ENCODE data around the gene LDLRAD4.

LDLRAD4 gene

DNA sequence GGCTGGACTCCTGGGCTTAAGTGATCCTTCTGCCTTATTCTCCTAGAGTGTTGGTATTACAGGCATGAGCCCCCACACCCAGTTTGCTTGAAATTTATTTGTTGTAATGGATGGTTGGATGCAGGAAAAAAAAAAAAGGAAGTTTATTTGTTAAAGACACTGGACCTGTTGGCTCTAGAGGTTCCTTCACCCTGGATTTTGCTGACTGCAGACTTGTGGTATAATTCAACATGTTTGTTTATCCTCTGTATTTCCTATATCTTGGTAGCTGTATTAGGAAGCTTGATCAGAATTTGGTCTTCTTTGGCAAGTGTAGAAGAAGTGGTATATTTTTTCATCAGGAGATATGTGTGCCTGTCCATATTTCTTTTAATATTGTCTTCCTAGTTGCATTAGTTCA lies 138.7 kb downstream of the LDLRAD4 start:
- DNase-seq = no peak

GRCh38 chr18:13359210-13359609 lies 140.7 kb downstream of the LDLRAD4 start:
- no peak for DNase-seq

GRCh38 chr18:13361431-13361830 lies 142.9 kb downstream of the LDLRAD4 start:
- no peak for DNase-seq

DNA sequence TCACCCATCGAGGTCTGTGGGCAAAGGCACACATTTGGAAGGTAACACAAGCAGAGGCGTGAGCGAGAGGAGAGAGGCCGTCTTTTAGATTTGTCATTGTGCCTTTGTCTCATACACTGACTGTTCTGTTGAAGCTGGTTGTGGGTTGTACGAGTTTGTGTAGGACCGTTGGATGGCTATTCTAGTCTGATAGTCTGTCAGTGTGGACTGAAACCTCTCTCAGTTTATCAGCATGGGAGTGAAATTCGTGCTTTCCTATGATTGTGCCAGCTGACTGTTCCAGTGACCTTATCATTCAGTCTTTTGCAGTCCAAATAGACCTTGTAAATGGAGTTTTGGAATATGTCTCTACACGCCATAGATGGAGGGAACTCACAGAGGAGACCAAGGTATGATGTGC lies 143.5 kb downstream of the LDLRAD4 start:
- DNase-seq = no peak

- no peak for DNase-seq
Observed at GRCh38 chr18:13362607-13363006, 144.0 kb downstream of the LDLRAD4 start.

GRCh38 chr18:13363359-13363758 lies 144.8 kb downstream of the LDLRAD4 start:
- DNase-seq = no peak

GRCh38 chr18:13364721-13365205 lies 146.2 kb downstream of the LDLRAD4 start:
- DNase-seq = no peak

GRCh38 chr18:13366131-13366530 lies 147.6 kb downstream of the LDLRAD4 start:
- DNase-seq = no peak

- no peak for DNase-seq
Observed at GRCh38 chr18:13366541-13366940, 148.0 kb downstream of the LDLRAD4 start.

DNA sequence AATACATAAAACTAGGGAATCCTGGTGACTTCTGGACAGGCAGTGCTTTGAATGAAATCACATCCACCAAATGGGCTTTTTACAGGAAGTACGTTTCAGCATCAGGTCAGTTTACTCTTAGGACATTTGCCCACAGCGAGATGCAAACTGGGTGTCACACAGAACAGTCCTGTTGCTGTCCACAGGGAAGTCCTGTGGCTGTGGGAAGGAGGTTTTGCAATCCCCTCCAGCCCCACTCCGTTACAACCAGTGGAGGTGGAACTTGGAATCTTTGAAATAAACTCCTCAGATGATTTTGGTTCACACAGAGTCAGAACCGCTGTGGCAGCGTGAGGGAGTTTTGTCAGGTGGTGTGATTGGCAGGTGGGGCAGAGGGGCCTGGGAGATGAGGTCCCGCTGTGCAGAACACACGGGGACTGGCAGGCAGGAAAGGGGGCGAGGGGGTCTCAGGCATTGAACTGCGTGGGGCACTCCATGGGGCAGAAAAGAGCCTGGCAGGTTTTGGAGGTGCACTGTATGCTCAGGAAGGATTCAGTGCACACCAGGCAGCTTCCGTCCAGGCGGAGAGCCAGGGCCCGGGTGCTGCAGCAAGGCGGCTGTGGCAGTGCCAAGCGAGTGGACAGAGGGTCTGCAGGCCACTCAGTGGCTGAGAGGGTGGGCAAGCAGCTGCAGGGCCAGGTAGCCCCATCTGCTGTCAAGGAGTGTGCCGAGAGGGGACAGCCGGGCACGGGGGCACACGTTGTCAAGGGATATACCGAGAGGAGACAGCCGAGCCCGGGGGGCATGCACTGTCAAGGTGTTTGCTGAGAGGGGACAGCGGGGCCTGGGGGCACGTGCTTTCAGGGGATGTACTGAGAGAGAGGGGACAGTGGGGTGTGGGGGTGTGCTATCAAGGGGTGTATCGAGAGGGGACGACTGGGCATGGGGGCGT lies 148.7 kb downstream of the LDLRAD4 start:
- DNase-seq = no peak

DNA sequence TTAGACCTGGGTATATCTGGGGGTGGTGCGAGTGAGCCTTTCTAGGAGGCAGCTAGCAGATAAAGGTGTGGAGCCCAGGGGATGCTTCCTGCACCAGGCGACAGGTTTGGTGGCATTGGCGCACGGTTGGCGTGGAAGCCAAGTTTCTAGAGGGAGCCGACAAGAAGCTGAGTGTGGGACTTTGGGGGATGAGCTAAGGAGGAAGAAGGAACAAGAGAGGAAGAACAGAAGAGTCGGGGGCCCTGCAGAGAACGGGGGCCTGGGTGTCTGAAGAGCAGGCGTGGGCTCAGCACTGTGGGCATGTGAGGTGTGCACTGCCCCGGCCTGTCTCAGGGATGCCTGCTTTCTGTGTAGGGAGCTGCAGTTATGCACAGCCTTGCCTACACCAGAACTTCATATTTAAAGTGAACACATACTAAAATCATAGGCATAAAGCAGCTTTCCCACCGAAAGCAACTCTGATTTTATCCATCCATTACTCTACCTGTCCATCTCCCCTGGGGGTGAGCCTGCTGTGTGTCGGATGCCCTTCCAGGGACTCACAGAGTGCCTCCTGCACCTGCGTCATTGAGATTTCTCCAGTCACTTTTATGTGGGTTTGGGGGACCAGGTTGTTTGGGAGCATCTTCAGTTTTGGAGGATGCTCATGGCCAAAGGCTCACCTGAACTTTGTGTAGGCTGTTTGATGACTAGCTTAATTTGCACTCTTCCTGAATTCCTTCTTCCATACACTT lies 149.7 kb downstream of the LDLRAD4 start:
- DNase-seq = no peak

DNA sequence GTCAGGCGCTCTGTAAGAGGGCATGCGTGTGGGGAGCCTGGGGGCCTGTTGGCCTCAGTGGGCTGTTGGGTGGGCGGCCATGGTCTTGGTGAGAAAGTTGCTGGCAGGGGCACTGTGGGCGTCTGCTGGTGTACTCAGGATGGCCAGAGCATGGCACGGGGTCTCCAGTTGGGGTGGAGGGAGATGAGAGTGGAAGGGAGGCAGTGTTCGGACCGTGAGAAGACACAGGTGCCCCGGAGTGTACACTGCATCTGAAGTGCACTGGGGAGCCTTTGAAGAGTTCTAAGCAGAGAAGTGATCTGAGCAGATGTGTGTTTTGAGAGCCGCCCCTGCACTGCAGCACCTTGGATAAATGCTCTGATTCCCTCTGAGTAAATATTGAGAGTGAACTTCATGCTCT lies 150.8 kb downstream of the LDLRAD4 start:
- DNase-seq = no peak

DNA sequence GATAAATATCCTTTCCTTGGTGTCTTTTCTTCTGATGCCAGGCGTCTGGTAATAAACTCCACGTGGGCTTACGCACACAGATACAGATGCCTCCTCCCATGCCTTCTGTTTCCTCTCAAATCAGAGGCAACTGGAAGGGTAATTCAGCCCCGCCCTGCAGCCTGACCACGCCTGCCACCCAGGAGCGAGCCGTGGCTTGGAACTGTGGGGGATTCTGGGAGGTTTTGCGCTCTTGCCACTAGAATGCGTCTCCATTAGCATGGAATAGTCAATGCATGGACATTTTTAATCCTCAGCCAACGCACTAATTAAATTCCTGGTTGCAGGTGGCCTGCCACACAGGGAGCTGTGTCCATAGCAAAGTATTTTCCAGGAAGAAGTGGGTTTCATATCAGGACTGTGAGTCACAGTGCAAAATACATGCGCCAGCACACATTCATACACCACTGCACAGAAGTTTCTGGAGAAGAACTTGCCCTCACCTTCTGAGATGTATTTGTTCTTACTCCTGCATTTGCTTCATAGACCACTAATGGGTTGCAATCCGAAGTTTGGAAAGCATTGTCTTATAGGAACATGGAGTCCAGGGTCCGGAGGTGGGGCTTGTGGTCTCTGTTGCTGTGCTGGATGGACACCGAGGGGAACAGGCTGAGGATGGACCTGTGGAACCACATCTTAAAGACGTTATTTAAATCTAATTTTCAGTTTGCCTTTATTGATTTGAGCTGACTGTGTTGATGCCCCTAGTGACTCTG lies 151.4 kb downstream of the LDLRAD4 start:
- DNase-seq = no peak

DNA sequence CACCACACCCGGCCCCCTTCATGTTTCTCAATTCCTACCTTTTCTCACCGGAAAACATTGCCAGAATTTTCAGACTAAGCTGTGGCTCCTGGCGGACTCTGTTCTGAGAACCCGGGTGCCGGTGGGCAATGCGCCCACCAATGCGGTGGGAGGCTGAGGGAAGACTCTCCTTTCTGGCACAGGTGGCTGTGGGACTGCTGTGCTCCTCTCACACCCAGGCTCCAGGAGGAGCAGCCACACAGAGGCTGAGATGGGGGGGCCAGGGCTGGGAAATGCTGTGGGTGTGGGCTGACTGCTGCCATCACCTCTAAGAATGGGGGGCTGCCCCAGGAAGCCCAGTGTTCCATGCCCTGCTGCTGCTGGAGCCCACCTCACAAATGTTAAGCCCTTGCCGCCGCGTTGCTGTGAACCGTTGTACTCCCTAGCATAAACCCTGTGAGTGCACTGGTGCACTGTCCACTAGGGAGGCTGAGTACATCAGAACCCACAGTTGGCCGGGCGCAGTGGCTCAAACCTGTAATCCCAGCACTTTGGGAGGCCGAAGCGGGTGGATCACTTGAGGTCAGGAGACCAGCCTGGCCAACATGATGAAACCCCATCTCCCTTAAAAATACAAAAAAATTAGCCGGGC lies 152.6 kb downstream of the LDLRAD4 start:
- no peak for DNase-seq

DNA sequence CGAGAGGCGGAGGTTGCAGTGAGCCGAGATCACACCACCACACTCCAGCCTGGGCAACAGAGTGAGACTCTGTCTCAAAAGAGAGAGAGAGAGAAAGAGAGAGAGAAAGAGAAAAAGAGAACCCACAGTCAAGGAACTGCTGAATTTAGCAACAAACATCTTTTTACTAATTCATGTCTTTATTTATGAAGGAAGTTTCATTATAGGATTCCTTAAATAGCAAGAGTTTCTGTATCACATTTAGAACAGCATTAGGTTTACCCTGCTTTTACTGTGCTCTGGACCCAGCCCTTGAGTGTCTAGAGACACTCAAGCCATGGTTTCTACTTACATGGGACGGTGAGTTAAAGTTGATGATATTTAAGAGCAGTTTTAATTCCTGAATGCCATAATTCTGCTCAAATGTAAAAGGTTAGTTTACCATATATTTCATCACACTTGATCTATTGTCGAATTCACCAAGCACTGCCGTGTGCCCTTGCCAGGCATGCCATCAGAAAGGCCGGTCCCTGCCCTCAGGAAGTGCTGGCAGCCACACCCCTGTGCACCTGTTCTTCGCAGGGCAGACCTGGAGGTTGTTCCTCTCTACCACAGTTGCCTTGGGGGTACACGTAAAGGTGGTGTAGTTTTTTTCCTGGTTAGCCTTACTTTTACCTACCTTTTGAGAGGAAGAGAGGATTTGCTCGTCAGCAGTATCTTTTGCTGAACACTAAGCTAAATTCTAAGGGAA lies 153.3 kb downstream of the LDLRAD4 start:
- DNase-seq = no peak

GRCh38 chr18:13372531-13372951 lies 154.0 kb downstream of the LDLRAD4 start:
- DNase-seq = no peak

- DNase-seq = no peak
Observed at GRCh38 chr18:13374096-13374467, 155.5 kb downstream of the LDLRAD4 start.

GRCh38 chr18:13374468-13375301 lies 156.1 kb downstream of the LDLRAD4 start:
- DNase-seq = no peak

DNA sequence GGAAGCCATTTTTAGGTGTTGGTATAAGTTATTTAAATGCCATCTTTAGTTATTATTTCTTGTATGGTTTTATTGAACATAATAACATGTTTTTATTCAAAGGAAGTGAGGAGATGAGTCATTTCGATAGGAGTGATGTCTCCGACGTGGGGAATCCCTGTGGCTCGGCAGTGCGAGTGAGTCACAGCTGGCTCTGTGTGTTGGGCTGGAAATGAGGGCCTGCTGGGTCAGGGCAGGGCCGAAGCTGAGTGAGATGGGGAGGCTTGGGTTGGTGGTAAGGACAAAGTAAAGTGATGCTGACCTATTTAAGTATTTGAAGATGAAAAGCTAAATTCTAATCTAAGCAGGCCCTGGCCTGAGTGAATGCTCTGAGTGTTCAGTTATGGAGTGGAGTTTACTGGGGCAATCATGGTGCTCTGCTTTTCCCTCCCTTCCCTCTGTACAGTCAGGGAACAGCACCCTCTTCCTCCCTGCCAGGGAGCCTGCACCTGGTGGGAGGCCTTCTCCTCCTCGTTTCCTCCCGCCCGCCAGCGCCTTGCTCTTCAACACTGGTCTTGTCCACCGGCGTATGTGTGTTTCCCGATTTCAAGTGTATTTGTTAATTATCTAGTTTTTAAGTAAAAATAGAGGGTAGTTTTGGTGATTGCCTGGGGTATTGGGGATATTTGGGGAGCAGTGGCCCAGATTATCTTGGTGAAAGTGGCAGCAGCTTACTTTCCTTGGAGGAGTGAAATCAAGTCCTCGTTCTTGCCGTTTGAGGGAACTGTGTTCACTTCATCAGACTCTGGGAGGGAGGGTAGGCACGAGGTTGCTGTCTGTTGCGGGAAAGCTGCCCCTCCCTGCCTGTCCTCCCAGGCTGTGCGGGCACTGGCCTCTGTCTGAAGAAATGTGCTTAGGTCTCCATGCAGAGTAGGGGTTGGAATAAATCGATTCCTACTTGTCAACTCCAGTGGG lies 157.0 kb downstream of the LDLRAD4 start:
- DNase-seq = peak; percentile 47

Data from T1000 (cell line).